Activated naive CD8-positive, alpha-beta T cell treated with anti-CD3 and anti-CD28 coated beads for 36 hours (primary cell): ENCODE measurements around the gene ARID1B. TPM values are rescaled to one million over a fixed set of nuclear protein-coding genes. Genes with fewer than 3 reads are reported as not detected.

Experiments
- DNase-seq: peaks from one replicate; pipeline ENCODE4 v3.0.0; 2021
- H3K27ac Mint-ChIP-seq: one replicate; pipeline ENCODE4 v1.8.0; 2022; ENCODE audit warnings: mild to moderate bottlenecking, moderate library complexity, mixed read lengths
- H3K27me3 Mint-ChIP-seq: one replicate; pipeline ENCODE4 v1.8.0; 2022; ENCODE audit warnings: mild to moderate bottlenecking, mixed read lengths
- H3K36me3 Mint-ChIP-seq: one replicate; pipeline ENCODE4 v1.8.0; 2021; ENCODE audit warnings: mild to moderate bottlenecking, mixed read lengths
- H3K4me1 Mint-ChIP-seq: one replicate; pipeline ENCODE4 v1.8.0; 2021; ENCODE audit warnings: mixed read lengths
- H3K4me3 Mint-ChIP-seq: one replicate; pipeline ENCODE4 v1.8.0; 2022; ENCODE audit warnings: mild to moderate bottlenecking, moderate library complexity, mixed read lengths
- H3K9me3 Mint-ChIP-seq: one replicate; pipeline ENCODE4 v1.8.0; 2022; ENCODE audit warnings: mixed read lengths
- total RNA-seq, 2 experiments: library from RNA; stranded (reverse); gene quantifications; one replicate each; pipeline ENCODE4 v1.2.3, GENCODE V29; 2021

Gene ARID1B
- total RNA-seq, 2 experiments from 2014 or later = 40.6 to 41.5 TPM

- no peak overlapping the region for H3K4me3 Mint-ChIP-seq
Observed at GRCh38 chr6:156765117-156765516, 12.1 kb upstream of the ARID1B start.

GRCh38 chr6:156767603-156768467, 9.3 kb upstream of the ARID1B start:
- no peaks in the 10 kb centered on the region for H3K27me3 Mint-ChIP-seq
- no peak overlapping the region for H3K4me3 Mint-ChIP-seq
- H3K27ac Mint-ChIP-seq = no peak overlapping the region
- no peak for DNase-seq
- H3K36me3 Mint-ChIP-seq = no peaks in the 10 kb centered on the region
- no peaks in the 10 kb centered on the region for H3K9me3 Mint-ChIP-seq
- peaks cover 5% of the 10 kb centered on the region for H3K4me1 Mint-ChIP-seq

More at GRCh38 chr6:156765117-156765516, 12.1 kb upstream of the ARID1B start:
- H3K27ac Mint-ChIP-seq = no peak overlapping the region
- no peaks in the 10 kb centered on the region for H3K36me3 Mint-ChIP-seq
- no peaks in the 10 kb centered on the region for H3K9me3 Mint-ChIP-seq
- peaks cover 5% of the 10 kb centered on the region for H3K4me1 Mint-ChIP-seq
- no peaks in the 10 kb centered on the region for H3K27me3 Mint-ChIP-seq
- no peak for DNase-seq

- no peaks in the 10 kb centered on the region for H3K36me3 Mint-ChIP-seq
- no peak overlapping the region for H3K27ac Mint-ChIP-seq
- peaks cover 21% of the 10 kb centered on the region for H3K4me1 Mint-ChIP-seq
- no peaks in the 10 kb centered on the region for H3K27me3 Mint-ChIP-seq
- no peaks in the 10 kb centered on the region for H3K9me3 Mint-ChIP-seq
- no peak for DNase-seq
- no peak overlapping the region for H3K4me3 Mint-ChIP-seq
Observed at GRCh38 chr6:156771047-156771446, 6.1 kb upstream of the ARID1B start.

GRCh38 chr6:156771761-156772160, 5.4 kb upstream of the ARID1B start:
- Mint-ChIP-seq H3K36me3 (peaks cover 4% of the 10 kb centered on the region), H3K4me1 (peaks cover 26% of the 10 kb centered on the region), H3K4me3 (no peak overlapping the region), H3K9me3 (no peaks in the 10 kb centered on the region), H3K27me3 (no peaks in the 10 kb centered on the region), H3K27ac (no peak overlapping the region)
- no peak for DNase-seq

- Mint-ChIP-seq H3K4me1 (peaks cover 21% of the 10 kb centered on the region), H3K9me3 (no peaks in the 10 kb centered on the region), H3K4me3 (no peak overlapping the region), H3K27me3 (no peaks in the 10 kb centered on the region), H3K36me3 (peaks cover 5% of the 10 kb centered on the region), H3K27ac (no peak overlapping the region)
- no peak for DNase-seq
Observed at GRCh38 chr6:156773476-156773875, 3.7 kb upstream of the ARID1B start.

GRCh38 chr6:156773935-156774852, 3.0 kb upstream of the ARID1B start:
- DNase-seq = no peak
- peaks cover 21% of the 10 kb centered on the region for H3K4me1 Mint-ChIP-seq
- H3K27me3 Mint-ChIP-seq = no peaks in the 10 kb centered on the region
- no peaks in the 10 kb centered on the region for H3K9me3 Mint-ChIP-seq
- no peak overlapping the region for H3K27ac Mint-ChIP-seq
- peaks cover 5% of the 10 kb centered on the region for H3K36me3 Mint-ChIP-seq
- H3K4me3 Mint-ChIP-seq = no peak overlapping the region

GRCh38 chr6:156774863-156775405, 2.2 kb upstream of the ARID1B start:
- peaks cover 5% of the 10 kb centered on the region for H3K36me3 Mint-ChIP-seq
- H3K9me3 Mint-ChIP-seq = no peaks in the 10 kb centered on the region
- no peaks in the 10 kb centered on the region for H3K27me3 Mint-ChIP-seq
- DNase-seq = no peak
- peaks cover 21% of the 10 kb centered on the region for H3K4me1 Mint-ChIP-seq
- H3K27ac Mint-ChIP-seq = no peak overlapping the region
- no peak overlapping the region for H3K4me3 Mint-ChIP-seq

- Mint-ChIP-seq H3K9me3 (no peaks in the 10 kb centered on the region), H3K36me3 (peaks cover 8% of the 10 kb centered on the region), H3K4me1 (peaks cover 25% of the 10 kb centered on the region), H3K27ac (no peak overlapping the region), H3K27me3 (no peaks in the 10 kb centered on the region), H3K4me3 (no peak overlapping the region)
- no peak for DNase-seq
Observed at GRCh38 chr6:156775717-156776116, 1.5 kb upstream of the ARID1B start.

- no peak for DNase-seq
- peaks cover 8% of the 10 kb centered on the region for H3K36me3 Mint-ChIP-seq
- H3K27ac Mint-ChIP-seq = peak overlapping the region; percentile 98
- peak overlapping the region; percentile 92 for H3K4me3 Mint-ChIP-seq
- no peaks in the 10 kb centered on the region for H3K9me3 Mint-ChIP-seq
- H3K4me1 Mint-ChIP-seq = peaks cover 31% of the 10 kb centered on the region
- H3K27me3 Mint-ChIP-seq = no peaks in the 10 kb centered on the region
Observed at GRCh38 chr6:156776470-156776839, 723 bp upstream of the ARID1B start.

- Mint-ChIP-seq H3K9me3 (no peaks in the 10 kb centered on the region), H3K27ac (peak overlapping the region; percentile 96), H3K36me3 (peaks cover 8% of the 10 kb centered on the region), H3K27me3 (no peaks in the 10 kb centered on the region), H3K4me3 (peak overlapping the region; percentile 90), H3K4me1 (peaks cover 39% of the 10 kb centered on the region)
- peak; percentile 68 for DNase-seq
Observed at GRCh38 chr6:156777577-156778453, 637 bp downstream of the ARID1B start.

GRCh38 chr6:156778454-156779205, 1.5 kb downstream of the ARID1B start:
- DNase-seq = peak; percentile 56
- Mint-ChIP-seq H3K4me1 (peaks cover 44% of the 10 kb centered on the region), H3K9me3 (no peaks in the 10 kb centered on the region), H3K4me3 (peak overlapping the region; percentile 80), H3K27me3 (no peaks in the 10 kb centered on the region), H3K27ac (peak overlapping the region; percentile 92), H3K36me3 (peaks cover 10% of the 10 kb centered on the region)

- Mint-ChIP-seq H3K27me3 (no peaks in the 10 kb centered on the region), H3K4me1 (peaks cover 43% of the 10 kb centered on the region), H3K36me3 (peaks cover 12% of the 10 kb centered on the region), H3K27ac (peak overlapping the region; percentile 94), H3K4me3 (peak overlapping the region; percentile 90), H3K9me3 (no peaks in the 10 kb centered on the region)
- DNase-seq = peak; percentile 69
Observed at GRCh38 chr6:156779206-156780094, 2.3 kb downstream of the ARID1B start.

GRCh38 chr6:156780102-156780641, 3.0 kb downstream of the ARID1B start:
- Mint-ChIP-seq H3K27me3 (no peaks in the 10 kb centered on the region), H3K4me1 (peaks cover 42% of the 10 kb centered on the region), H3K4me3 (peak overlapping the region; percentile 90), H3K36me3 (peaks cover 18% of the 10 kb centered on the region), H3K27ac (peak overlapping the region; percentile 94), H3K9me3 (no peaks in the 10 kb centered on the region)
- DNase-seq = peak; percentile 55
